GM12801 (cell line): ENCODE measurements around the gene UNKL.

ENCODE experiments used
- TF ChIP-seq, protein P1 (sequence below): IDR thresholded peaks from one replicate; pipeline ENCODE4 v1.5.1; 2011; ENCODE audit warnings: control low read depth; ENCODE audit not compliant: insufficient read length; ENCODE audit errors: extremely low read depth

Gene UNKL

DNA sequence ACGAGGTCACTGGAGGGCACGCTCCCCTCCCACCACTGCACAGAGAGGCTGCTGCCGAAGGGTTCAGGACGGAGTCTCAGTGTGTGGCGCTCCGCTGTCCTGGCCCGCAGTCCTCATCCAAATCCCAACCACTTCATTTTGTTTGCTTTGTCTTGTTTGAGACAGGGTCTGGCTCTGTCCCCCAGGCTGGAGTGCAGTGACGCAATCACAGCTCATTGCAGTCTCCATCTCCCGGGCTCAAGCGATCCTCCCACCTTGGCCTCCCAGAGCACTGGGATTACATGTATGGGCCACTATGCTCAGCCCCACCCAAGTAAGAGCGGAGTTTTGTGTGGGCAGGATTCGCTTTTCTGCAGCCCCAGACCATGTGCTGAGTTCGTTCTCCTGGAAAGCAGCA is 12.7 kb downstream of the UNKL start:
- TF ChIP-seq, protein P1, sequence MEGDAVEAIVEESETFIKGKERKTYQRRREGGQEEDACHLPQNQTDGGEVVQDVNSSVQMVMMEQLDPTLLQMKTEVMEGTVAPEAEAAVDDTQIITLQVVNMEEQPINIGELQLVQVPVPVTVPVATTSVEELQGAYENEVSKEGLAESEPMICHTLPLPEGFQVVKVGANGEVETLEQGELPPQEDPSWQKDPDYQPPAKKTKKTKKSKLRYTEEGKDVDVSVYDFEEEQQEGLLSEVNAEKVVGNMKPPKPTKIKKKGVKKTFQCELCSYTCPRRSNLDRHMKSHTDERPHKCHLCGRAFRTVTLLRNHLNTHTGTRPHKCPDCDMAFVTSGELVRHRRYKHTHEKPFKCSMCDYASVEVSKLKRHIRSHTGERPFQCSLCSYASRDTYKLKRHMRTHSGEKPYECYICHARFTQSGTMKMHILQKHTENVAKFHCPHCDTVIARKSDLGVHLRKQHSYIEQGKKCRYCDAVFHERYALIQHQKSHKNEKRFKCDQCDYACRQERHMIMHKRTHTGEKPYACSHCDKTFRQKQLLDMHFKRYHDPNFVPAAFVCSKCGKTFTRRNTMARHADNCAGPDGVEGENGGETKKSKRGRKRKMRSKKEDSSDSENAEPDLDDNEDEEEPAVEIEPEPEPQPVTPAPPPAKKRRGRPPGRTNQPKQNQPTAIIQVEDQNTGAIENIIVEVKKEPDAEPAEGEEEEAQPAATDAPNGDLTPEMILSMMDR = no peak

DNA sequence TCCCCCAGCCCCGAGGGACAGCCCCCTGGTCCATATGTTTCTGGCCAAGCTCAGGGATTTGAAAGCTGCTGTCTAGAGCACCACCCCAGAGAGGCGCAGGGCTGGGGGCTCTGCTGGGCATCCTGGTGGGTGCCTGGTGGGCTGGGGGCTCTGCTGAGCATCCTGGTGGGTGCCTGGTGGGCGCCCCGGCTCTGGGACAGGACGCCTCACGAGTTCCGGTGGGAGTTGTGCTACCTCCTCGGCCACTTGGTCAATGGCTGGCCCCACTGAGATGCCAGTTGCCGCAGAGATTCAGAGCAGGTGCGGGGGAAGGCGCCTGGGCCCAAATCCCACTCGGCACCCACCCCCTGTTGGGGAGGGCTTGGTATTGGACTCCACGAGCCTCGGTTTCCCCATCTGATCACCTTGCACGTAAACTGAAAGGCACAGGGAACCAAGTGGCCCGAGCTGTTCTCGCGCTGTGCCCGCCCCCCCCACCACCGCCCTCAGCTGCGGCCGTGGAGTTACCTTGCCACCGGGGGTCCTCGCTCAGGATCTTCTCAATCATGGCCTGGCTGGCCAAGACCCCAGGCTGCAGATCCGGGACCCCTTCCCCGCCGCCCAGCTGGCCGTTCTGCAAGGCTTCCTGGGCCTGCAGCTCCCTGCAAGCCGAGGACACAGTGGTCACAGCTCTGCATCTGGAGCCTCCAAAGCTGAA is 13.3 kb downstream of the UNKL start:
- TF ChIP-seq, protein P1 = no peak

DNA sequence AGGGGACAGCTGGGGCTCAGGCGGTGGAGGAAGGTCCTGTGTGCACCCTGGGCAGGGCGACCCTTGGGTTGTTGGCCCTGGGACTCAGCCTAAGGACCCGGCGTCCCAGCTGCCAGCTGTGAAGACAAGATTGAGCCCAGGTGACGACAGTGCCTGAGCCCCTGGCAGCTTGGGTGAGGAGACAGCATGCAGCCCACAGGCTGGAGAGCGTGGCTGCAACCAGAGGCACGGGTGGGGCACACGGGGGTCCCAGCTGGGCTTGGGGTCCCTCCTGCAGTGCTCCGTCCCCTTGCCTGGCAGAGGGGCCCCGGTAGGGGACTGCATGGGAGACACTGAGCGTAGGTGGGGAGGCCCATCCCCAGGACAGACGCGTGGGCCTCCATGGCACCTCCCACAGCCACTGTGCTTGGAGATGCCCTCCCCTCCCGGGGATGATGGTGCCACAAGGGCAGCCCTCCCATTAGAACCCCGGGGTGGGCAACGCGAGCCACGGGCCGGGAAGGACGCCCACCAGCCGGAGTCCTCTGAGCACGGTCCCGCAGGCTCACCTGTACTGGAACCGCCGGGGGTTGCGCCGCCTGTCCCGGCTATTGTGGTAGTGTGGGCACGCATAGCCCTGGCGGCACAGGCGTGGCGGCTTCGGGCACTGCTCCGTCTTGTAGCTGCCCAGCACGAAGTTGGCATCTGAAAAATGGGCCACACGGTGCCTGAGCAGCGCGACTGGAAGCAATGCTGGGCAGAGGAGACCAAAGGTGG is 15.5 kb downstream of the UNKL start:
- TF ChIP-seq, protein P1 = no peak

DNA sequence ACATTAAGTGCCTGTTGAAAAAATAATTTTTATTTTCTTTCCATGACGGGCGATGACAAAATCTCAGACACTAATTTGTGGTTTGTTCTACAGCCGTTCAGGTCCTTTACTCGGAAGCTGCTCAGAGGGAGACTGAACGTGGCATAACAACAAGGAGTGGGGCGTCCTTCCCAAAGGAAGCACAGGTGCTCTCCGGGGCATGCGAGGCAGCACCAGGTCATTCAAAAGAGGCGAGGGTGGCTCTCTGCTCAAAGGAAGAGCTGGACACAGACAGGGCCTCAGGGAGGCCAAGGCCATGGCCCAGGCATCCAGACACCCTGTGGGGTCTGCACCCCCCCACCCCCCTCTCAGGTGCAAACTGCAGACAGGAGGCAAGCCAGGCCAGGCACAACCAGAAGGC is 16.2 kb downstream of the UNKL start:
- TF ChIP-seq, protein P1 = no peak

DNA sequence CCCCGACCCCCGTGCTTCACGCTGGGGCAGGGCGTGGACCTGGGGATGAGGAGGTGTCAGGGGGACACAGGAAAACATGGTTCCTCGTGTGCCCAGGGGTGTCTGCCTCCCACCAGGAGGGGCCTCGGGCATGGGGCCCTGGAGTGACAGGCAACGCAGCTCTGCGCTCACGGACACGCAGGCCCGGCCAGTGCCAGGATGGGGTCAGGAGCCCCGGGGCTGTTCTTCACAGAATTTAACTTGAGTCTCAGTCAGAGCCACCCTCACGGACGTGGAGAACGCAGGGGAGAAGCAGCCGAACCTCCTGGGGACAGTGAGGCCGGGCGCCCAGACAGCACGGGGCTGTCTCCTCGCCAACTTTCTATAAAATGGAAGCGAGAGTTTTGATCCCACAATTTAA is 16.7 kb downstream of the UNKL start:
- TF ChIP-seq, protein P1 = no peak

DNA sequence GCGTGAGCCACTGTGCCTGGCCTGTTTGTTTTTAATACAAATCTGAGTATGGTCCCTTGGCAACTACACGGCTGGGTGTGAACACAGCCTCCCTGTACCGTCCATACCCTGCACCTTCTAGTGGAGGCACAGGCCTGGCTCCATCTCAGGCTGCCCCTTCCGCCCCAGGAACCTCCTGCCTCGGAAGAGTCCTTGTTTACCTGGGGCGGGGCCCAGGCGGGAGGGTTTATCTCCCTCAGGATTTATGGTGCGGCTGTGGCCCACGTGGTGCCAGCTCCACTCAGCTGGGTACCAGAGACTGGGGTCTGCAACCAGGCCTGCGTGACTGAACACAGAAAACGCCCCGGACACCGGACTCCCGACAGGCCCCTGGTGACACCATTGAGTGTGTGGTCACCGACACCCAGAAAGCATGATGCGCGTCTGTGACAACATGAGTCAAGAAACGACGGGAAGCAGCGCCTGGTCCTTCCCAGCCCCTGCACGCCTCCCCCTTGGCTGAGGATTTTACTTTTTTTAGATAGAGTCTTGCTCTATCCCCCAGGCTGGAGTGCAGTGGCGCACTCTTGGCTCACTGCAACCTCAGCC is 19.0 kb downstream of the UNKL start:
- TF ChIP-seq, protein P1 = no peak

DNA sequence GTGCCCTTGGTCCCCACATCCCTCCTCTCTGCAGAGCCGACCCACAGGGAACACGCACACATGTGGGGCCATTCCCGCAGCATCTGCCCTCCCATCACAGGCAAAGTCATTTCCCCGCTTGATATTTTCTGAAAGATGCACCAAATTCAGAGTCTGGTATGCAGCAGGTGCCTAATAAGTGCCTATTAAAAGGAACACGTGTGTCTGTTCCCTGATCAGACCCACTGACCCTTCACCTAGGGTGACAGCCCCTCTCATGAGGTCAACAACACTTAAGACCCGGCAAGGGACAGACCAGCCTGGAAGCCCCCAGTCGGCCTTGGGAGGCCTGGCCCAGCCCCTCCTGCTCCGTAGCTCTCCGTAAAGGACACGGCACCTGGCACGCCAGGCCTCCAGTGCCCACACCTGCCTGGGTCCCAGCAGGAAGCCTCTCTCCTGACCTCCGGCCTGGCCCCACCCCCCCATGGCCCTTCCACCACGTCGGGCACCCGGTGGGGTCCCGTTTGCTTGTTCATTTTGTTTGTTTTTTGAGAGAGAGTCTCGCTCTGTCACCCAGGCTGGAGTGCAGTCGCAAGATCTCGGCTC is 20.0 kb downstream of the UNKL start:
- TF ChIP-seq, protein P1 = no peak
